Fibroblast of gingiva (primary cell): ENCODE results near the gene FSTL5.
"Not testable (repeated sequence)": the region's sequence is repeated elsewhere in the genome, so short reads cannot be mapped to it uniquely, and the experiment has no call there.

Source experiments
- DNase-seq: peaks from one replicate; pipeline ENCODE4 v3.0.0-alpha.2; 2011; ENCODE audit warnings: low read depth

FSTL5 gene

DNA sequence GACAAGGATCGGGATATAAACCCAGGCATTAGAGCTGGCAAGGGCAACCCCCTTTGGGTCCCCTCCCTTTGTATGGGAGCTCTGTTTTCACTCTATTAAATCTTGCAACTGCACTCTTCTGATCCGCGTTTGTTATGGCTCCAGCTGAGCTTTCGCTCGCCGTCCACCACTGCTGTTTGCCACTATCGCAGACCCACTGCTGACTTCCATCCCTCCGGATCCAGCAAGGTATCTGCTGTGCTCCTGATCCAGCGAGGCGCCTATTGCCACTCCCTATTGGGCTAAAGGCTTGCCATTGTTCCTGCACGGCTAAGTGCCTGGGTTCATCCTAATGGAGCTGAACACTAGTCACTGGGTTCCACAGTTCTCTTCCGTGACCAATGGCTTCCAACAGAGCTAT lies 59.9 kb downstream of the FSTL5 start:
- not testable (repeated sequence) for DNase-seq

DNA sequence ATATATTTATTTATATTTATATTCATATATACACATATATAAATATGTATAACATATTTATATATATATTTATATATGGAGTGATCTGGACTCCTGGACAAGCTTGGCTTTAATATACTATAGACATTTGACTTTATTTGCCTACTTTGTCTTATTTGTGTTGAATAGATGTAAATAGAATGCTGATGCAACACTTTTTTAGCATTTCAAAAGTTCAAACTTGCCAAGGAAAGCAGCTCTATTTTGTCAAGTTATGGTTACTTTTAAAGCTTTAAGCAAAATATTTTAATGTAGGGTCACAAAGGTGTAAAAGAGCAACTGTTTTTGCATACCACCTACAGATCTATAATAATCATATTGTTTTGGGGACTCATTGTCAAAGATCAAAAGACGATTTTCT lies 61.1 kb downstream of the FSTL5 start:
- DNase-seq, result no peak

GRCh38 chr4:162101337-162101736 lies 62.5 kb downstream of the FSTL5 start:
- DNase-seq, result no peak

- DNase-seq, result peak; percentile 8
Observed at GRCh38 chr4:162075726-162076125, 88.1 kb downstream of the FSTL5 start.

GRCh38 chr4:162061214-162061613 lies 102.6 kb downstream of the FSTL5 start:
- peak; percentile 1 for DNase-seq

GRCh38 chr4:162059656-162060055 lies 104.1 kb downstream of the FSTL5 start:
- DNase-seq, result no peak

GRCh38 chr4:162056990-162057389 lies 106.8 kb downstream of the FSTL5 start:
- DNase-seq, result no peak

DNA sequence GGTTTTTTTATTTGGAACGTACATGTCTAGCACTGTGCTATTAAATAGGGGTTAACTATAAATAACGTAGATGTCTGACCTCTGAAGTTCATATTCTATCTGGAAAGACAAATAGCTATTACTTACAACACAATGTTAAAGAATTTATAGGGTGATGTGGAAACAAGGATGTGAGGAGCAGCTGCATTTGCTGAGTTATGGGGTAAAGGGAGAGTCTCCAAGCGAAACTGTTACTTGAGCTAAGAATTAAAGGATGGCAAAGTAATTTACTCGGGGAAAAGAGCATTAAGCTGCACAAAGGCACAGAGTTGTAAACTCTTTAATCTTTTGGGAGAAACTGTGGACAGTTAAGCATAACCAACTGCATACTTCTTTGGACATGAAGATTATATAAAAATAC lies 117.7 kb downstream of the FSTL5 start:
- DNase-seq, result no peak

- no peak for DNase-seq
Observed at GRCh38 chr4:162038112-162038511, 125.7 kb downstream of the FSTL5 start.

DNA sequence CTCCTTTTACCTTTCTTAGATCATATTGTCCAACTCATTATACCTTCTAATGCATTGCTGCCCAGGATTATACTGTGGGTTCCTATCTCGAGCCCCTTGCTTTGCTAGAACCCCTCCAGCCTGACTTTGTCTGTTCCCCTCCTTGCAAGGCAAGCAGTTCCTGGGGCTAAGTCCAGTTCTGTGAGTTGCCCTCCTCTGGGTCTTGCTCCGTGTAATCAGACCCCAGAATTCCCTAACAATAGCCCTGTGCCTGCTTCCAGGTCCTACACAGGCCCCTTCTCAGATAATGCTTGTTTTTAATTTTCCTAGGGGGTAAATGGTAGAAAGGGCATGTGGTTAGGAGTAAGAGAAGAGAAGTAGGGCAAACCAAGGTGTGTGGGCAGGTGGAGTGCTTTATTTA lies 145.9 kb downstream of the FSTL5 start:
- DNase-seq, result no peak

DNA sequence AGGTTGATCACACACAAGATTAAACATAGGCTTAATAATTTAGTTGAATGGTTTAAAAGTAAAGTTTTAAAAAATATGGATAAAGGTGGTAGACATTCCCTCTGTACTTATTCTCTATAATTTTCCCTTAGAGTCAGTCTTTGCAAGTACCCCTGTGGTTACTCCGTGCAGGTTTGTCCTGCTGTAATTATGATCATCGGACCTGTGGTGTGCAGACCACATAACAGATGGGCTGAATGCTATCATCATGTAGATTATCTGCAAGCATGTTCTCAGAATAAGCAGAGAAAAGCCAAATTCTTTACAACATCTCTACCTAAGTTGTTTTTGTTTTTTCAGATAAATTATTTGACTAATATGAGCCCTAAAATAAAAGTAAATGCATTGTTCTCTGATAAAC lies 146.8 kb downstream of the FSTL5 start:
- no peak for DNase-seq

GRCh38 chr4:162016219-162016618 lies 147.6 kb downstream of the FSTL5 start:
- no peak for DNase-seq

GRCh38 chr4:162015090-162015489 lies 148.7 kb downstream of the FSTL5 start:
- DNase-seq, result peak; percentile 1

GRCh38 chr4:162011089-162011488 lies 152.7 kb downstream of the FSTL5 start:
- peak; percentile 24 for DNase-seq

- DNase-seq, result peak; percentile 28
Observed at GRCh38 chr4:162010362-162010761, 153.4 kb downstream of the FSTL5 start.

DNA sequence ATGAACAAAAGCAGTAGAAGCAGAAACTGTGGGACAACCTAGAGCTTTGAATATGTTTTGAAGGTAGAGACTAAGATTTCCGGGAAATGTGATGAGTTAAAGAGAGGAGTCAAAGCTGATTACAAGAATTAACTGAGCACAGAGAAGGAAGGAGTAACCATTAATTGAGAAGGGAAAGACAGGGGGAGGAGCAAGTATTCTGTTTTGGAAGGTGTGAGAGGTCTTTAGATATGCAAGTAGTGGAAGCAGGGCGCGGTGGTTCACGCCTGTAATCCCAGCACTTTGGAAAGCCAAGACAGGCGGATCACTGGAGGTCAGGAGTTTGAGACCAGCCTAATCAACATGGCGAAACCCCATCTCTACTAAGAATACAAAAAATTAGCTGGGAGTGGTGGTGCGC lies 171.5 kb downstream of the FSTL5 start:
- no peak for DNase-seq

DNA sequence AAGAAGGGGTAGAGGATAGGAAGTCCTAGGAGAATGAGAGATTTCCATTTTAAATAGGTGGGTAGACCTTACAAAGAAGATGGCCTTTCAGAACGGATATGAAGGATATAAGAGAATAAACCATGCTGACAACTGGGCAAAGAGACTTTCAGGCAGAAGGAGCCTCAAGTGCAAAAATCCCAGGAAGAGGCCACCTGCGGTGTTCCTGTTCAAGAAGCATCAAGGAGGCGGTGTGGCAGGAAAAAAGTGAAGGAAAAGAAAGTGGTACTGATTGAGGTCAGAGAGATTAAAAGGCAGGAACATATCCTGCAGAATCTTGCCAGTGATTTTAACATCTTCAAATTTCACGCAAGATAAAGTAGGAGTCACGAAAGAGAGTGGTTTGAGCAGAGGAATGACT lies 172.0 kb downstream of the FSTL5 start:
- DNase-seq, result no peak

DNA sequence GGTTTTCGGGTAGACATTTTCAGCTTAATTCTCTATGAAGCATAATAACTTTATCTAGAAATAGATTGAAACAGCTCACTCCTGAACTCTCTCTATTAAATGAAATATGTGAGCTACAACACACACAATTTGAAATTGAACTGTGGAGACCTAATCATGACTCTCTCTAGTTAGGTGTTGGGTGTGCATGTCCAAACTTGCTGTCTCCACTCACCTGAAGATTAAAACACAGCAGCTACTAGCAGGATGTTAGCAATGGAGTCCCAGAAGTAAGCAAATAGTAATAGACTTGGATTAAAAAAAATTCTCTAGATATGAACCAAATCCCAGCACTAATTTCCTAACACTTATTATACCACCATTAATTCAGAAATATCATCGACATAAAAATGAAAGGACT lies 173.1 kb downstream of the FSTL5 start:
- DNase-seq, result no peak

DNA sequence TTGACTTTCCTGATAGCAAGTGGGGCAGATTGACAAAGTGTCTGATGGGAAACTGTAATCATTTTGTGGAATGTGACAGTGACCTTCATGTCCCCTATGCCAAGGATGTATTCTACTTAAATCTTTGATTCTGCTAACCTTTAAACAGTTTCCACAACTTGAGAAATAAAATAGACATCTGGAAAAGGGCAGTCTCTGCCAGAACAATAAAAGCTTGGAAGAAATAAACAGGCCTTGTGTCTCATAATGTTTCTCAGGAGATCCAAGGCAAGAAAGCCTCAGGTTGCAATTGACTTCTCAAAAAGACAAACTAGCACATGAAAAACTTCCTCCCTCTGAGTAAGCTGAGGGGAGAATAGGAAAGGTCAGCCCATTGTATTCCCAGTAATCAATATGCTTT lies 174.9 kb downstream of the FSTL5 start:
- DNase-seq, result no peak

DNA sequence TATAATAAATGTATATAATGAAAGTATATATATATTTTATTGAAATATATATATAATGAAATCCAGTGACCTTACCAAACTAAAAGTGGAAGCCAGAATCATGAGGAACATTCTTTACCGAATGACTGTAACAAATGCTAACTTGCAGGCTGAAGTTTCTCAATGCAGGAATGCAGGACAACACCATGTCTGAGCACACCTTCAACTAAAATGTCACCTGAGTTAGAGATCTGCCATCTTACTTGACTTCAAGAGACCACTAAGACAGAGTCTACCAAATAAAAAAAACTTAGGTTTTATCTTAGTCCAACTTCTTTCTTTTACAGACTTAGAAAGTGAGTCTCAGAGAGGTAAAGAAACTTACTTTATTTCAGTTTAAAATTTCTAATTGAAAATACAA lies 176.2 kb downstream of the FSTL5 start:
- no peak for DNase-seq

DNA sequence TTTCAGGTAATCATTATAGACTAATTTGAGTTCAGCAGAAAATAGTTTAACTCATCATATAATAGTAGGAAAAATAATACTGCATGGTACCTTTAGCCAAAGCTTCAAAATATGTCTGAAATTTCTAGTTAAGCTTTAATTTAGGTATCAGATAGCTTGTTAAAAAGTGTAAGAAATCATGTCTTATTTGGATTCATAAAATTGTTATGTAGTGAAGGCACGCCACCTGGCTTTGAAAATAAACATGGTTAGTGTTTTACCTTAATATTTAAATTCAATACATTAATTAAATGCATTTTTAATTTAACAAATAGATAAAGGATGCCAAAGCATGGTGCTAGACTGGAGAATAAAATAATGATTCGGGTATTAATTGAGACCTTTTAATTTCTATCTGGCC lies 211.4 kb downstream of the FSTL5 start:
- no peak for DNase-seq

DNA sequence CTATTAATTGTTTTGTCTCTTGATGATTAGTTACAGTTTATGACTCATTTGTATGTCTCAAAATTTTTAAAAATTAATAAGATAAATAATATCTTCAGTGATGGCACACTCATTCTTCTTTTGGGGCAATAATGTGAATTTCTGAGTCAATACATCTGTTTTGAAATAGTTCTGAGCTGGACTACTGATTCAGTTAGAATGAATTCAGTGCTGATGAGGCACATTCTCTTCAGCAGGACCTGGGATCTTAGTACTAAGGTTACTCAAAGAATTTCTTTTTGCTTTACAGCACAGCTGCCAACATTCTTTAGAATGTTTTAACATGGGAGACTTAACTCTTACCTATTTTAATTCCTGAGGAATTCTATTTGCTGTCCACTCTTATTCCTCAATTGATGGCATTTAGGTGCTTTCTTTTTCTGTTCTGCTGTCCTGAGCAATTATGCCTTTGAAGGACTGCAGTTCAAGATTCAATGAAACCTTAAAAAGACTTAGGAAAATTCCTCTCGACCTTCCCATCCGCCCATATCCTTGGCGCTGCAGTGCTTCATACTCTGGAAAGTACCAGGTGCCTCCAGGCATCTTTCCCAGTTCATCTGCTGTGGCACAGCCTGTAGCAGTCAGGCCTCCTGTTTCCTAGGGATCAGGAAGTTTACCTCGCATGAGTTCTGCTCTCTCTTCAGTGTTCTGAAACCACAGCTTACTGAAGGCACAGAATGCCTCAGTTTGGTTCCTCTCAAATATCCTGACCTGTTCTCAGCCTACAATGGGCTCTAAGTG lies 213.7 kb downstream of the FSTL5 start:
- DNase-seq, result peak; percentile 26

DNA sequence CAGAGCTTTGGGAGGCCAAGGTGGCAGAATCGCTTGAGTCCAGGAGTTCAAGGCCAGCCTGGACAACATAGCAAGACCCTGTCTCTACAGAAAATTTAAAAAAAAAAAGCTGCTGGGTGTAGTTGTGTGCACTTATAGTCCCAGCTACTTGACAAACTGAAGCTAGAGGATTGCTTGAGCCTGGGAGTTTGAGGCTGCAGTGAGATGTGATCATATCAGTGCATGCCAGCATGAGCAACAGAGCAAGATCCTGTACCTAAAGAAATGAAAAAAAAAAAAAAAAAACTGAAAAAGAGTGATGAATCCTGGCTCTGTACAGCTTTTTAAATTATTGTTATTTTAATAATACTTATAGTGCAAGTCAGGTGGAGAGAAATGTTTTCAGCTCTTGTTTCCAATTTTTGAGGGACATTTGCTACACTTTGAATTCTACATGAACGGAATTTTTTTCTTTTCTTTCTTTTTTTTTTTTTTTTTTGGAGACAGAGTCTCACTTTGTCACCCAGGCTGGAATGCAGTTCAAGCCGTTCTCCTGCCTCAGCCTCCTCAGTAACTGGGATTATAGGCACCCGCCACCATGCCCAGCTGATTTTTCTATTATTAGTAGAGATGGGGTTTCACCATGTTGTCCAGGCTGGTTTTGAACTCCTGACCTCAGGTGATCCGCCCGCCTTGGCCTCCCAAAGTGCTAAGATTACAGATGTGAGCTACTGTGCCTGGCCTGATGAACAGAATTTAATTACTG lies 215.6 kb downstream of the FSTL5 start:
- no peak for DNase-seq

DNA sequence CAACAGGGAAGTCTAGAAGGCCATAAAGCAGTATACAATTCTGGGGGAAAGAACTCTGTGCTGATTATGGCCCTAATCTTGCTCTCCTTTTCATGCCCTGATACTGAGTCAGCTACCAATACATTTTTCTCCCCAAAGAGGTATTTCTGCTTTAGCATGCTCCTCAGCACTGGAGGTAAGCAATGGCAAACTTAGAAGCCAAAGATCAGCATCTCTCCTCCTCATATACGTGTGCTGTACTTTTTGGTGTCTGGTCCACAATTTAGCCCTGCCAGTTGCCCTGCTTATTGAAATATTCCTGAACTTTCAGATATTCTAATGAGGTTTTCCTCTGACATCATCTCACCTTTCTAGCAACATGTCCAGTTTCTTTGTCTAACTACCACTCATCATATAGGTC lies 226.2 kb downstream of the FSTL5 start:
- DNase-seq, result no peak
